C4-2B (cell line): ENCODE measurements around the gene KAT6B.
A peak's percentile ranks its signal among the peaks of the same experiment; 100 is the strongest.

Experiments
- H3K27ac ChIP-seq: fragments of 450-650 bp; 2 replicates; pipeline ENCODE4 v1.5.1; 2017
- CTCF ChIP-seq: fragments of 450-650 bp; conservative IDR thresholded peaks from 2 replicates; pipeline ENCODE4 v1.5.1; 2017; ENCODE audit warnings: mild to moderate bottlenecking
- ZFX ChIP-seq: fragments of 450-650 bp; IDR thresholded peaks from 2 replicates; pipeline ENCODE4 v1.6.1; 2017

KAT6B gene

GRCh38 chr10:74981831-74982633 lies 155.6 kb downstream of the KAT6B start:
- TF ChIP-seq CTCF = no peak
- no peak for TF ChIP-seq ZFX
- H3K27ac ChIP-seq = no peak overlapping the region

- no peak overlapping the region for H3K27ac ChIP-seq
- TF ChIP-seq ZFX = no peak
Observed at GRCh38 chr10:74982634-74982982, 156.2 kb downstream of the KAT6B start.

GRCh38 chr10:74983383-74983782 lies 157.0 kb downstream of the KAT6B start:
- no peak overlapping the region for H3K27ac ChIP-seq
- TF ChIP-seq ZFX (no peak), CTCF (no peak)

GRCh38 chr10:74987339-74988053 lies 161.1 kb downstream of the KAT6B start:
- TF ChIP-seq CTCF = no peak
- TF ChIP-seq ZFX = no peak
- no peak overlapping the region for H3K27ac ChIP-seq

- no peak overlapping the region for H3K27ac ChIP-seq
- TF ChIP-seq ZFX (no peak), CTCF (no peak)
Observed at GRCh38 chr10:74988054-74988775, 161.8 kb downstream of the KAT6B start.

- no peak for TF ChIP-seq CTCF
- no peak for TF ChIP-seq ZFX
- H3K27ac ChIP-seq = no peak overlapping the region; the same call in 1 of the 2 replicates
Observed at GRCh38 chr10:74988832-74989561, 162.6 kb downstream of the KAT6B start.

- H3K27ac ChIP-seq = no peak overlapping the region
- TF ChIP-seq CTCF (peak; percentile 65), ZFX (no peak)
Observed at GRCh38 chr10:74991435-74991834, 165.0 kb downstream of the KAT6B start.
